GM12875 (cell line): ENCODE measurements around the gene CAPN6.

Source experiments
- H3K4me3 ChIP-seq: one replicate; pipeline ENCODE4 v1.5.1; 2011; ENCODE audit warnings: low read depth, low read length, control low read depth
- CTCF ChIP-seq: IDR thresholded peaks from 2 replicates; pipeline ENCODE4 v1.5.1; 2011; ENCODE audit warnings: low read depth, mild to moderate bottlenecking, control low read depth, inconsistent platforms, low read length, moderate library complexity, borderline replicate concordance; ENCODE audit not compliant: insufficient read depth

Gene CAPN6

GRCh38 chrX:111270339-111270738, at the start of gene CAPN6:
Gene CAPN6, minus strand, starts transcription at chrX:111270483. Its CDS starts 6,547 bp downstream, at chrX:111263936.
- no peak for TF ChIP-seq CTCF
- H3K4me3 ChIP-seq = no peak within 1 kb of the TSS

GRCh38 chrX:111319451-111319850, 49.2 kb upstream of the CAPN6 start:
- H3K4me3 ChIP-seq = no peak overlapping the region
- TF ChIP-seq CTCF = no peak

- TF ChIP-seq CTCF = no peak
- H3K4me3 ChIP-seq = no peak overlapping the region
These were observed 48.6 kb upstream of the CAPN6 start for GRCh38 chrX:111318901-111319300.

- no peak overlapping the region for H3K4me3 ChIP-seq
- no peak for TF ChIP-seq CTCF
These were observed 38.8 kb upstream of the CAPN6 start for GRCh38 chrX:111309083-111309482.

- TF ChIP-seq CTCF = no peak
- H3K4me3 ChIP-seq = no peak overlapping the region
These were observed 37.8 kb upstream of the CAPN6 start for GRCh38 chrX:111308039-111308438.

- H3K4me3 ChIP-seq = no peak overlapping the region
- TF ChIP-seq CTCF = no peak
These were observed 32.0 kb upstream of the CAPN6 start for GRCh38 chrX:111302284-111302683.

GRCh38 chrX:111288841-111289240, 18.6 kb upstream of the CAPN6 start:
- TF ChIP-seq CTCF = no peak
- H3K4me3 ChIP-seq = no peak overlapping the region
